CD4-positive, alpha-beta T cell treated with Interleukin-6 at 100 ng/mL for 8 hours (primary cell): Measurements from ENCODE around the gene PCBD1.

ENCODE experiments used
- DNase-seq: peaks from one replicate; pipeline ENCODE4 v3.0.0-alpha.2; 2020; ENCODE audit warnings: mixed read lengths, low spot score

Gene PCBD1

DNA sequence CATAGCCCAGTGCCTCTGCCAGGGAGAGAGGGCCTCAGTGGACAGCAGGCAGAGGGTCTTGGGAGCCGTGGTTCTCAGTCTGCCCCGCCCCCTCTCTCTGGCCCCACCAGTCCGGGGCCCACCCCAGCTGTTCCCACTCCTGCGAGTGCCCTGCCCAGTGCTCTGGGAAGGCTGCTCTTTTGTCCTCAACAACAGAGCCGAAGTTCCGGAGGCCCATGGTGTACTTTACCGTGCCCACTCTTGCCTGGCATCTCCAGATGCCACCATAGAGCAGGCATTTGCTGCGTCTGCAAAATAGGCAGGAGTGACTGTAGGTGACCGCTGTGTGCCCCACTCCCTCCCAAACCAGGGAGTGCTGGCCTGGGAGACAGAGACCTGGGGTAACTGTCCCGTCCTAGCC, 29.3 kb upstream of the PCBD1 start:
- DNase-seq: no peak

DNA sequence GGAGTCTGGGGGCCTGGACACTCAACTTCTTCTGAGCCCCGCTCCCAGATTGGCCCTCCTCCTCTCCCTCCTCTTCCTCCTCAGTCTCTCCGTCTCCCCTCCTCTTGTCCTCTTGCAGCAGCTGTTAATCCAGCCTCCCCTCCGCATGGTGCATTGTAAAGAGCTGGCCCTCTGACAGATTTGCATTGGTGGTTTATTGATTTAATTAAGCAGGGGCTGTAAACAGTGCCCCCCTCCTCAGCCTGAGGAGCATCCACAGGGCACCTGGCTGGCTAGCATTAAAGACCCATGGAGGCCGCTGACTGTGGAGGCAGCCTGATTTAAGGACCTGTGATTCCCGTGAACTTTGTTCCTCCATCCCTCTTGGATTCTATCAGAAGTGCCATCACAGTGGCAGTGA, 28.9 kb upstream of the PCBD1 start:
- DNase-seq: no peak

DNA sequence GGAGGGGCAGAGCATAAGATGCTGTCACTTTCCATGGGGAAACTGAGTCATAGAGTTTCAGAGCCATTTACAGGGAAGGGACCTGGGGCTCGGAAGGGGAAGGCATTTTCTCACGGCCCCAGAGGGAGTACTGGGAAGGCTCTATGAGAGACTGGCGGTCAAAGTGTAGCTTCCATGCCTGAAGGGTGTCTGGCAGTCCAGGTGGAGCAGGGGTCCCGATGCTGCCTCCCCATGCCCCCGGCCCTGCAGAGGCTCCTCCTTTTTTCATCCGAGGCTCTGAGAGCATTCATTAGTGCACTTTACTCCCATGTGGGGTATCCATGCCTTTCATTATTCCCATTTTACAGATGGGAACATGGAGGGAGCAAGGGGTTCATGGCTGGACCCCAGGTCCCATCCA, 27.9 kb upstream of the PCBD1 start:
- no peak for DNase-seq

DNA sequence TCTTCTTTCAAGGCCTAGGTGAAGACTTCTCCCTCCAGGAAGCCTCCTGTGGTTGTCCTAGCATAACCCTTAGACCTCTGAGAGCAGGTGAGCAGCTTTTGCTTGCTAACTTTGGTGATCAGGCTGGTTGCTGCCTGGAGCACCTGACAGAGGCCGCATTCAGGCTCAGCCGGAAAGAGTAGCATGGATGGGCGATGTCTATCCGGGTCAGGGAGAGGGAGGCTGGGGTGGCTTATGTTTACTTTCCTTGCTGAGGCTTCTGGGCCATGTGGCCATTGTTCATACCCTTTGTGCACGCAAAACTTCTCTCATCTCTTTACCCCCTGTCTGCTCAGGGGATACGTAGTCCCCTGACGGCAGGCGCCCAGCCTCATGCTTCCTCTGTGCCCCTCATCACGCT, 27.4 kb upstream of the PCBD1 start:
- DNase-seq: no peak

DNA sequence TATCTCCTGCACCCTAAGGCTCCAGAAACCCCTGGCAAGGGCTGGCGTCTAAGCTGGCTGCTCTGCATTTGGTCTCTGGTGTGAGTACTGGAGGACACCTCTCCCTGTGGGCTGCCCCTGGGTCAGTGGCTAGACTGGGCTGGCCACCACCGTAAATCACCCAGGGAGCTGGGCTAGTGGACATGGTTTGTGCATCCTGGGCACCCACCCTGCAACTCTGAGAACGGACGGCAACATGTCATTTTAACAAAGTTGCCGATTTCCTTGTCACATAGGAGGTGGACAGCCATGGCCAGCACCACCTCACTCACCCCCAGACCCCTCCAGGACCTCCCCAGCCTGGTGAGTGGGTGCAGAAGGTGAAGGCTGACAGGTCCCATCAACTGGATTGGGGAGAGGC, 26.8 kb upstream of the PCBD1 start:
- DNase-seq: no peak

DNA sequence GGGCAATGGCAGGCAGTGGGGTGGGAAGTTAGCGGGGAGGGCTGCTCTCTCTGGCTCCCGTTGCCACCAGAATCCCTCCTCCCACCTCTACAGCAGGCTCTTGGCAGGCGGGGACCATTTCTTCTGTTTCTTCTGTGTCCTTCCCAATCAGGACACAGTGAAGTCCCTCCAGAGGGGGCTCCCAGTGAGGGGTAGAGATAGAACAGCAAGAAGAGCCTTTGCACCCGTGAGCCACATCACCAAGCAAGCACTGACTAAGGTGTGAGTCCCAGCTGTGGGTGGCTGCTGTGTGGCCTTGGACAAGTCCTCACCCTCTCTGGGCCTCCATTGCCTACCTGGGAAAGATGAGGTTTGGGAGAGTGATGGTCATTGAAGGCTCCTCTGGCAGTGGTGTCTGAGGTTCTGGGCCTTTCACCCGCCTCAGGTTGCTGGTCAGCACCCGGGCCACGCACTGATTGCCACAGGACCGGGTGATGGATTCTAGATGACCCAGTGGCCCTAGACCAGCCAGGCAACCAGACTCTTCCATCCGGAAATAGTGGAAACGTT, 26.0 kb upstream of the PCBD1 start:
- no peak for DNase-seq

DNA sequence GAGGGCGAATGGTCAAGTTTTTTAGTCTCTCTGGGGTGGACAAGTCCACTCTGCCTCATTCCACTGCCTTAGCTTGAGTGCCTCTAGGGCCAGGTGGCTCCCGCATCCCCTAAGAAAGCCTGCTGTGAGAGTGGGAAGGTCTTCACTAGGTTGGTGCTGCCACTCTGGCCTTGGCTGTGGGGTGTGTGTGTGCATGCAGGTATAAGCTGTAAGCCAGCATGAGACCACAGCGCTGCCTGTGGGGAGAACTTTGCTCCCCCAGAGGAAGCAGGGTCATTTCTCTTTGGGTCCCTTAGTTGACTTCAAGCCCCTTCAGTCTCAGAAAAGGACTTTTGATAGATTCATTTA, 25.5 kb upstream of the PCBD1 start:
- no peak for DNase-seq

DNA sequence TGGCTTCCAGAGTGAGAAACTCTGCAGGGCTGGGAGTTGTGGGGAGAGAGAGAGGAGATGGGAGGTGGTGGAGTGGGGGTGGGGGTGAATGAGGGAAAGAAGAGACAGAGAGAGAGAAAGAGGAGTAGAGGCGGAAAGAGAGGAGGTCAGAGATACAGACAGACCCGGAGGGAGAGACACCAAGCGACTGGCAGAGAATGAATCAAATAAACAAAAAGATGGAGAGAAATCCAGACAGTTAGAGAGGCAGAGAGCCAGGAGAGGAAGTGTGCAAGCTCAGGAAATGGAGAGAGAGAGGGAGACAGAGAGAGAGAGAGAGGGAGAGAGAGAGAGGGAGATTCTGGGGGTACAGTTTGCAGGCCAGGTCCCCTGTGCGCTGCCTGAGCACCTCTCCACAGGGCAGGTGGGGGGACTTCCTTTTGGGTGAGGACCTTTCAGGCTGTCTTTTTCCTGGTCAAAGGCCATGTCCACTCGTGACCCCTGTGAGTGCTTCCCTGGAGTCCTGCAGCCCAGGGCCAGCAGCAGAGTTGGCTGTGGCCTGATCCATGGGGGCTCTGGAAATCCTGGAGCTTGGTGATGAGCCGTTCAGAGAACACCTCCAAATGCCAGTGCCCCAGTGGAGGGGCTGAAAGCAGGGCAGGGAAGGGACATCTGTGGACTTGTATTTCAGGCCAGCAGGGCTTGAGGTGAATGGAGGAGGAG, 25.0 kb upstream of the PCBD1 start:
- DNase-seq: no peak

DNA sequence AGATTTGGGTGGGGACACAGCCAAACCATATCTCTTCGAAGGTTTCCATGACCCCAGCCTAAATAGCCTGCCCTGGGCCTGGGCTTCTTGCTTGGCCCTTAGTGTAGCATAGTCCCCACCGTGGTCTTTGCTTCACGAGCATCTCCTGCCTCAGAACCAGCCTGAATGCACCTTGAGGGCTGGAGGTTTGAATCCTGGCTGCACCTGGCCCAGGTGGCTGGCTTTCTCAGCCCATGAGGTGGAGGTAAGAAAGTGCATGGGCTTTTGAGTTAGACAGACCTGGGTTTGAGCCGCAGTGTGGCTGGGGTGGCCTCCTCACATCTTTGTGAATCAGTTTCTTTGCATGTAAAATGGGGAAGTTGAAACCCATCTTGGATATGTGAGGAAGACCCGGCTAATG, 24.2 kb upstream of the PCBD1 start:
- DNase-seq: no peak

DNA sequence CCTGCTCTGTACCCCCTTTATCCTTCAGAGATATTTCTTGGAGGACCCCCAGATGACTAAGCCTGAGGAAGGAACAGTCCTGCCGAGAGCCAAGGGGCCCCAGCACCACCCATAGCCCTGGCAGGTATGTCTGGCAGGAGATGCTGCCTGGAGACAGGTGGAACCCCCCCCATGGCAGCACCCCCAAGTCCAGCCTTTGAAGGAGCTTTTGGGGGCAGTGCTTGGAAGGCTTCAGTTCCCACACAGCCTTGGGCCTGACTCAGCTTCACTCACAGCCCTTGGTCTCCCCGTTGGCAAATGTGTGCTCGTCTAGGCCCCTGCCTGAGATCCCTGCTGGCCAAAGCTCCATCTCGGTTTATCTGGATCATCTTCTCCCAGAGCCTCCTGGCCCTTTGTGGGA, 23.0 kb upstream of the PCBD1 start:
- DNase-seq: no peak

DNA sequence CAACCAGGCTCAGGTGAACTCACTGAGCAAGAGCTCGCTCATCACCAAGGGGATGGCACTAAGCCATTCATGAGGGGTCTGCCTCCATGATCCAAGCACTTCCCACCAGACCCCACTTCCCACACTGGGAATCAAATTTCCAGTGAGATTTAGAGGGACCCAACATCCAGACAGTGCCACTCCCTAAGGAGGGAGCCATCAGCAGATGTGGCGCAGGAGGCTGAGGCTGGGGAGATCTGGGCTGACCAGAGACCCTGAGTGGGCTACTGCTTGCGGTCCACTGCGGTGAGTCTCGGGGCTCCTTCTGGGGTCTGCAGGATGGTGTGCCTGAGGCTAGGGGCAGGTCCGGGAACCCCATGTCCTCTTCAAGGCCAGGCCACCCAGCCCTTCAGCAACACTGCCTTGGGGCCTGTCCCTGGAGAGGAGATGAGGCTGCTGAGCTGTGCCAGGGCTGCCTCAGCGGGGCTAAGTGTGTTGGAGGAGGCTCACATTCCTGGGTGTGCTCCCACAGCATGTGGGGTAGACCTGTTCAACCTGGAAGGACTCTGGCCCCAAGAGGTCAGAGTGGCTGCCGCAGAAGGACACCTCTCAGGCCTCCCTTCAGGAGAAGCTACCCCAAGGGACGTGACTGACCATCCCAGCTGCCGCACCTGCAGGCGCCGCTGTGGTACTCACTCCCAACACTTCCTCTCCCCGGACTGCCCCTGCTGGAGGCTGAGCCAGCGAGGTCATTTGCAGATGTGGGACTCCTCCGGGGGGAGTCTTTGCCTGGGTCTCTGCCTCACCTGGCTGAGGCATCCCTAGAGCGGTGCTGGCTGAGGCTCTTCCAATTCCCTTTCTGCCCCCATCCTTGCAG, 22.3 kb upstream of the PCBD1 start:
- DNase-seq: no peak

DNA sequence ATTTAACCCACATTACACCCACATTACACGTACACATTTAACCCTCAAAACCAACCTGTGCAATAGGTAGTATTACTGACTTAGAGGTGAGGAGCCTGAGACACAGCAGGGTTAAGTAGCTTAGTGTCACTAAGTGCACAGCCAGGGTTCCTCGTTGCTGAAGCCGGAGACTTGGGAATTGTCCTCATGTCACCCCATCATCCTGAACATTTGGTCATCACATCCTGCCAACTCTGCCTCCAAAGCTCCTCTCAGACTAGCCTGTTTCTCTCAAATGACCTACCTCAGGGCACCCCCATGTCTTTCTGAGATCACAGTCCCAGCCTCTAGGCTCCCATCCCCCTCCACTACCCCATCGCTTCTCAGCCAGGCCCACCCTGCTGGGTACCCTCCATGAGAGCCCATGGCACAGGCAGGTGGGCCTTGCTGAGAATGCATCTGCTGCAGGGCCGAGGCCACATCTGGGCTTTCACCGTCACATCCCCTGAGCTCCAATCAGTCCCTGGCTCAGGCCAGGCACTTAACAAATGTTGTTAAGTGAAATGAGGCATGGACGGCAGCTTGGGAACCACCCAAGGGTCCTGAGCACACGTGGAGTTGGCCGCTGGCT, 21.1 kb upstream of the PCBD1 start:
- no peak for DNase-seq

DNA sequence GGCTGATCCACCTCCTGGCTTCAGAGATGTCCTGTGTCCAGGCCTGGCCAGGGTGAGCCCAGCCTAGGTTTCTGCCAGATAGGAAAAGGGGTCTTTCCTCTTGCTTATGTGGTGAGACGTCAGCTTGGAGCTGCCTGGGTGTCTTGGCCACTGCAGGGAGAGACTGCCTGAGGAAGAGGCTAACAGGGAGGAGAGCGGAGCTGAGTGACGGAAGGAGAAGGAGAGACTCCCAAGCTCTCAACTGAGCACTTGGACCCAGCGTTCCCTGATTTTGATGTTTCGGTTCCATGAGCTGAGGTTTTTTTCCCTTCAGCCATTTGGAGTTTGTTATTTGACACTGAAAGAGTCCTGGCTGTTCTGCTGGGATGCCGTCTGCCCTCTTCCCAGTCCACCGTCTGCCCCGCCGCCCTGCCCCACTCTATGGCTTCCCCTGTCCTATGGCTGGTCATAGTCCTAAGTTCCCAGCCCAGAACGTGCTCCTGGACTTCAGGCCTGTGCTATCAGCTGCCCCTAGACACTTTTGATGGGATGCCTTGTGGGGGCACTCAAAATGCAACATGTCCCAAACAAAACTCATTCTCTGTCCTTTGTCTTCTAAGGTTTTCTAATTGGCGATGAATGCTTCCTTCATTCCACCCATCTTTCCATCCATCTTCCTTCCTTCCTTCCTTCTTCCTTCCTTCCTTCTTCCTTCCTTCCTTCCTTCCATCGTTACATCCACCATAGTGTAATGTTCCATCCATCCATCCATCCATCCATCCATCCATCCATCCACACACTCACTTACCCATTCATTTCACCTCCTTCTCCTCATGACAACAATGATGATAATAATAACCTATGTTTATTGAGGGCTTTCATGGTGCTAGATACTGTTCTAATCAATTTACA, 20.3 kb upstream of the PCBD1 start:
- DNase-seq: no peak

DNA sequence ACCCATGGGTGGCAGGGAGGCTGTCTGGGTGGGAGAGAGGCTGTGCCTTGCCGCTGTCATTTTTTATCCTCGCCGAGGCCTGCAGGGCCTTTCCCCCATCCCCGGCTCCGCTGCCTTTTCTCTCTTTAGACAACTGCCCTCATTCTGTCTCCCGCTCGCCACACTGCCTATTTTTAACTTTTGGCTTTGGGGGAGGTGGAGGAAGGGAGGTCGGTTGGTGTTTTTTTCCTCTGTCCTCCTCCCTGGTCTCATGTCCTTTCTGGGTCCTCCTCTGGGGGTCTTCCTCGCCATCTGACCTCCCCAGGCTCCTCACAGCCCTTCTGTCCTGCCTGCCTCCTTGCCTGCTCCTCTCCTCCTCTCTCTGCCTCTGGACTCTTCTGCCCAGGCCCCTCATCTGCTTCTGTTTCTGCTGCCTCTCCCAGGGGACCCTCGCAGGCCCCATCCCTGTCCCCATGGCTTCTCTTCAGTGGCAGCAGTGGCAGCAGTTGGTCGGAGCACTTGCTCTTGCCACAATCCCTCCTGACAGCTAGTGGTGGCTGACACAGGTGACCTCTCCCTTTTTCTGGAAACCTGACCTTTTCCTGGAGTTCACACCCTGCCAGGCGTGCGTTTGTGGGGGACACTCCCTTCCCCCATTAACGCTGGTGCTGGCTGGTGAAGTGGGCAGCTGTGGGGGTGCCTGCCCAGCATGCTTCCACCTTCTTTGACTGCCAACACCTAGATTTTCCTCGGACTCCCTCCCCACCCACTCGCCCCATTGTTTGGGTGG, 19.5 kb upstream of the PCBD1 start:
- no peak for DNase-seq

DNA sequence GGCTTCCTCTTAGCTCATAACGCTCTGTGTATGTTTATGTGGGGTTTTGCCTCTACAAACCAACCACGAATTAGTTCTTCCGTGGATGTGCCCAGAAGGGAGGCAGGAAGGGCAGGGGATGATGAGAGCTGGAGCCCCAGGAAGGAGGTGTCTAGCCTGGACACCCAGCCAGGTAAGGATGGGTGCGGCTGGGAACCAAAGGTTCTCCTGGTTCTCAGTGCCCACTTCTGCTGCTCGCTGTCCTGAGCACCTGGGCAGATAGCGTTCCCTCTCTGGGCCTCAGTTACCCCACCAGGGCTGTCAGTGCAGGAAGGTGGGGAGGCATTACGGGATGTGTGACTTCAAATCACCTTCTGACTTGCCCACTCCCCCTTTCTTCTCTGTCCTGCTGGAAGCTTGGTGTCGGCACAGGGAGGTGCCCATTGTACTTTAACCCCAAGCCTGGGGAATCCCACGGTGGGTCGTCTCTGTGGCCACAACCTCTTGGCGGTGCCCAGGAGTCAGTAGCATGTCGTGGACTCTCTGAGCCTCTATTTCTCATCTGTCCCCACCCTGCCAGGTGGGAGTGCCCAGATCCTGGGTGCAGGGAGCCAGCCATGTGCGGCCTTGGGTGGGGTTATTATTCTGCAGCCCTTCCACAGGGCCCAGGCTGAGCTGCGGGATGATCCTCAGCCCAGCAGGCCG, 18.7 kb upstream of the PCBD1 start:
- DNase-seq: no peak

DNA sequence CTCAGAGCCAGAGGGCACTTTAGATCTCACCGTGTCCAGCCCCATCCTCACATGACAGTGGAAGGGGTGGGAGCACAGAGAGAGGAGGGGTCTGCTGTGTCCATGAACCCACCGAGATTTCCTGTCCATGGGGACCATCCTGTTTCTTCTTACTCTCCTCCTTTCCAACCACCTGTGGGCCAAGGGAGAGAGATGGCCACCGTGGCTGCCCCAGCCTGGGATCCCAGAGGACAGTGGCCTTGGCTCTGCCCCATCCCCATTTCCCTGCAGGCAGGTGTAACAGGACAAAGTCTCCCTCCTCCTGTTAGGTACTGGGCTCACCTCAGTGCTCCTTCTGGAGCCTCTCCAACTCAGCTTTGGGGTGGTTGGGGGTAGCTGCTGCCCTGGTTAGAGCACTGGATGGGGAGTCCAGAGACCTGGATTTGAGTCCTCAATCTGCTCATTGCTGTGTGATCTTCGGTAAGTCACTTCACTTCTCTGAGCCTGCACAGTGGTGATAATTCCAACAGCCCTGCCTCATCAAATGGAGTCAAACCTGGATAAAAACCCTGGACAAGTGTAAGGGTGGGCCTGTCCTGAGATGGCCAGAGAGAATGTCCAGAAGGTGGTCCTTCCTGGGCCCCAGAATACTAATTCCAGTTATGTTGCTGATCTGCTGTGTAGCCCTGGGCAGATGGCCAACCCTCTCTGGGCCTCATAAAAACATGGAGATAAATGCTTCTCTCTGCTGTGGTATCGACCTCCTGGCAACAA, 17.8 kb upstream of the PCBD1 start:
- DNase-seq: no peak

DNA sequence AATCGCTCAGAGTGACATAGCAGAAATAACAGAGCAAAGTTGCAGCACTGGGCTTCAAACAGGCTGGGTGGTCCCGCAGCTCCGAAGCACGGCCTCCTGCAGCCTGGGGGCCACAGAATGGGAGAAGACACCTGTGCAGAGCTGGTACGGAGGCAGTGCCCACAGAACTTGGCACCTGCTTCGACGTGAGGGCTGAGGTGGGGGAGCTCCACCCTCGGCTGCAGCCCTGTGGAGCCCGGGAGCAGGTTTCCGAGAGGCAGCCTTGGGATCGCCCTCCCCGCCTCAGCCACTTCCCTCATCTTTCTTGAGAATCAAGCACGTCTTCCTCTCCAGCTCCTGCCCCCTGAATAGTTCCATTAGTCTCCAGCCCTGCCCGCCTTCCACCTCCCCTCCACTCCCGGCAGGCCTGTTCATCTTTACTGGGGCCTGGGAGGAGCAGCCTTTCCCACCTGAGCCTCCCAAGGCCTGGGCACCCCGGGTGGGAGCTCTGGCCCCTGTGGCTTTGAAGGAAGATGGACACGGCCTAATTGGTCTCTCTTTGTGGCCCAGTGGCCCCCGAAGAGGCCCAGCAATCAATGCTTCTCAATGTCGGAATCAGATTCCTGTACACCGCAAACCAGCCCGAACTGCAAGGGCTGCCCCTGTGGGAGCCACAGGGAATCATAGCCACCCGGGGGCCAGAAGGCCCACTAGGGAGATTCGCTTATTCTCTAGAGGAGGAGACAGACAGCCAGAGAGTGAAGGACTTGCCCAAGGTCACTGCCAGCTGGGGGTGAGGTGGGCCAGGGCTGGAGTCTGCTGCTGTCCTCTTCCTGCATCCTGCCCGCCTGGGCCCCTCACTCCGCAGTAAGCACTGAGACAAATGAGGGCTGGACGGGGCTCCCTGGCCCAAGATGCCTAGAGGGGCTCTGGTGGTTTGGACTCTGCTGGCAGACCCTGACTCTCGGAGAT, 17.0 kb upstream of the PCBD1 start:
- no peak for DNase-seq

DNA sequence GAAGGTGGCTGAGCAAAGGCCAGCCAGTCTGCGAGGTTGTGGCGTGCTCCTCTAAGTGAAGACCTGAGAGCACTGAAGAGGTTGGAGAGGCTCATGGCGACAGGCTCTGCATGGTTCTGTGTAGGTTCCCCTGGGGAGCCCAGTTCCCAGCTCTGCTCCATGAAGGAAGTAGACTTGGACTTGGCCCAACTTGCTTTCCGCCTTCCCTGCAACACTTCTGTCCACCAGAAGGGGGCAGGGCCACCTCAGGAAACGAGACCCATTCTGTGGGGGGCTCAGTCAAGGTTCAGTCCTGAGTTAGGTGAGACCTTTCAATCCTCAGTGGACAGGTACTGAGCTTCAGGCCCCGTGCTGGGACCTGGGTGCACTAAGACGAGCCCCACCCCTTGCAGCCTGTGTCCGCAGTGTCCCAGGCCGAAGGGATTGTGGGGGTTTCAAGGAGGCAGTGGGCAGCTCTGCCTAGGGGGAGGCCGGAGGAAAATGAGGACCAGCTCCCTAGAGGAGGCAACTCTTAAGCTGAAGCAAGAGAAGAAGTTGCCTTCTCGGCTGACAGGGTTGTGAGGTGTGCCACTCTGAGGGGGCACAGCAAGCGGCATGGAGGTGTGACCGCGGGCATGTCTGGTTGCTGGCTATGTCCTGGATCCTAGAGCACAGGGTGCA, 15.0 kb upstream of the PCBD1 start:
- DNase-seq: no peak
